ENCODE measurements around the gene DOCK8.

GRCh38 chr9:462606-463005 is 247.9 kb downstream of the DOCK8 start:
- TF ChIP-seq EZH2phosphoT487 (IDR thresholded peaks at IDR 0.05; ENCODE audit: insufficient read depth, low read depth) (no peak), EZH2 (IDR thresholded peaks at IDR 0.05; ENCODE audit: insufficient read depth, poor library complexity, severe bottlenecking) (no peak)

Measured in GM23248 (cell line).